ENCODE measurements around the gene VCAN.

DNA sequence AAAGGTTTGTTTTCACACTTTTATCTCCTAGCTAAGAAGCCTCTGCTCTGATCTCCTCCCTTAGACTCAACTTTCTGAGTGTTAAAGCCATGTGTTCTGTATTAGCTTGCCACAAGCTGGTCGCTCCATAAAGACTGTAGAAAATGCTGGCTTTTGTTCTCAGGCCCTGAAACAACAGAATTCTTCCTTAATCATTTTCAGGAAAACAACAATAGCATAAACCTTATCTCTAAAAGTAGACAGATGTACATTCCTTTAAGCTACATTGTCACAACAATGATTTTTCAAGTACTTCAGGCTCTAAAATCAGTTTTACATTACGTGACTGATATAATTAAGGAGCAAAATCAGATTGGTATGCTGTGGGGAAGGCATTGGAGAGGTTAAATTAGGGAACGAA lies 41.9 kb downstream of the VCAN start:
- TF ChIP-seq POLR2AphosphoS5 (IDR thresholded peaks at IDR 0.05), result no peak
- TF ChIP-seq, protein P1, sequence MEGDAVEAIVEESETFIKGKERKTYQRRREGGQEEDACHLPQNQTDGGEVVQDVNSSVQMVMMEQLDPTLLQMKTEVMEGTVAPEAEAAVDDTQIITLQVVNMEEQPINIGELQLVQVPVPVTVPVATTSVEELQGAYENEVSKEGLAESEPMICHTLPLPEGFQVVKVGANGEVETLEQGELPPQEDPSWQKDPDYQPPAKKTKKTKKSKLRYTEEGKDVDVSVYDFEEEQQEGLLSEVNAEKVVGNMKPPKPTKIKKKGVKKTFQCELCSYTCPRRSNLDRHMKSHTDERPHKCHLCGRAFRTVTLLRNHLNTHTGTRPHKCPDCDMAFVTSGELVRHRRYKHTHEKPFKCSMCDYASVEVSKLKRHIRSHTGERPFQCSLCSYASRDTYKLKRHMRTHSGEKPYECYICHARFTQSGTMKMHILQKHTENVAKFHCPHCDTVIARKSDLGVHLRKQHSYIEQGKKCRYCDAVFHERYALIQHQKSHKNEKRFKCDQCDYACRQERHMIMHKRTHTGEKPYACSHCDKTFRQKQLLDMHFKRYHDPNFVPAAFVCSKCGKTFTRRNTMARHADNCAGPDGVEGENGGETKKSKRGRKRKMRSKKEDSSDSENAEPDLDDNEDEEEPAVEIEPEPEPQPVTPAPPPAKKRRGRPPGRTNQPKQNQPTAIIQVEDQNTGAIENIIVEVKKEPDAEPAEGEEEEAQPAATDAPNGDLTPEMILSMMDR (IDR thresholded peaks at IDR 0.05), result no peak

Measured in stomach (tissue), 4 donors.